IPS DF 4.7 (cell line): ENCODE data around the gene ZC3H7B.
"Not testable (repeated sequence)": the region's sequence is repeated elsewhere in the genome, so short reads cannot be mapped to it uniquely, and the experiment has no call there.

Experiments
- DNase-seq: peaks from one replicate; pipeline ENCODE4 v3.0.0-alpha.2; 2013; ENCODE audit warnings: low spot score; ENCODE audit errors: extremely low read depth

Gene ZC3H7B, protein sequence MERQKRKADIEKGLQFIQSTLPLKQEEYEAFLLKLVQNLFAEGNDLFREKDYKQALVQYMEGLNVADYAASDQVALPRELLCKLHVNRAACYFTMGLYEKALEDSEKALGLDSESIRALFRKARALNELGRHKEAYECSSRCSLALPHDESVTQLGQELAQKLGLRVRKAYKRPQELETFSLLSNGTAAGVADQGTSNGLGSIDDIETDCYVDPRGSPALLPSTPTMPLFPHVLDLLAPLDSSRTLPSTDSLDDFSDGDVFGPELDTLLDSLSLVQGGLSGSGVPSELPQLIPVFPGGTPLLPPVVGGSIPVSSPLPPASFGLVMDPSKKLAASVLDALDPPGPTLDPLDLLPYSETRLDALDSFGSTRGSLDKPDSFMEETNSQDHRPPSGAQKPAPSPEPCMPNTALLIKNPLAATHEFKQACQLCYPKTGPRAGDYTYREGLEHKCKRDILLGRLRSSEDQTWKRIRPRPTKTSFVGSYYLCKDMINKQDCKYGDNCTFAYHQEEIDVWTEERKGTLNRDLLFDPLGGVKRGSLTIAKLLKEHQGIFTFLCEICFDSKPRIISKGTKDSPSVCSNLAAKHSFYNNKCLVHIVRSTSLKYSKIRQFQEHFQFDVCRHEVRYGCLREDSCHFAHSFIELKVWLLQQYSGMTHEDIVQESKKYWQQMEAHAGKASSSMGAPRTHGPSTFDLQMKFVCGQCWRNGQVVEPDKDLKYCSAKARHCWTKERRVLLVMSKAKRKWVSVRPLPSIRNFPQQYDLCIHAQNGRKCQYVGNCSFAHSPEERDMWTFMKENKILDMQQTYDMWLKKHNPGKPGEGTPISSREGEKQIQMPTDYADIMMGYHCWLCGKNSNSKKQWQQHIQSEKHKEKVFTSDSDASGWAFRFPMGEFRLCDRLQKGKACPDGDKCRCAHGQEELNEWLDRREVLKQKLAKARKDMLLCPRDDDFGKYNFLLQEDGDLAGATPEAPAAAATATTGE

DNA sequence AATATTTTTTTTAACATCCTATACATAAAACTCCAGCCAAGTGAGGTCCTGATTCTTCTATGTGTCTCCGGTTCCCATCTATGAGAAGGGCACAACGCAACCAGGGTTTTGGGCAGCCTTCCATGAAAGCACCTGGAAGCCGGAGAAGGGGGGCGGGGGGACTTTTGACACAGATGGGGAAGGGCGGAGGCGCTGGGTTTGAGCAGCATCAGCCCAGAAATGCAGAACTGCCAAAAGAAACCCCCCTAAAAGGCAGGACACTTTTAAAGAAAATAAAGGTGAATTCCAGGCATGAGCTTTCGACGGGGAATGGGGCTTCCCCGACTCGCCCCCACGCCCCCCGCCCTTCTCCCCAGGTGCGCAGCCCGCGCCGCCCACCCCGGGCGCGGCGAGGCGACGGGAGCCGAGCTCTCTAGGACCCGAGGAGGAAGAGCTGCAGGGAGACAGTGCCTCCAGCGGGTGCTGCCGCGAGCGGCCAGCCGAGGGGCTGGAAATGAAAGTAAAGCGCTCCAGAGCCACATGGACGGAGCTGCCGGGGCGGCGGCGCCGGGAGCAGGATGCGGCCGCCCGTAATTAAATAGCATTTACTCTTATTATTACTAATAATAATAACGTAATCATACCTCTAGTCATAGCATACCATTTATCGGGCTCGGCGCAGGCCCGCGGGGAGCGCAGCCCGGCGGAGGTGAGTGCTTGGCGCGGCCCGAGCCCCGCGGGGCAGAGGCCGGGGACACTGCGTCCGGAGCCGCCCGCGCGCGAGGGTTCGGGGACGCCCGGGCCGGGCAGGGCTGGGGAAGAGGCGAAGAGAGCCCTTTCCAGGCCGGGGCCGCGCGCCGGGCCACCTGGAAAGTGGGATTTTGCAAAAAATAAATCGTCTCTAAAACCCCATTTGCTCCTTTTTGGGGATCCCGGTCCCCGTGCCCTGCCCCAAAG lies at the start of gene ZC3H7B:
Gene ZC3H7B, plus strand, starts transcription at position 441 of the 936 bp plus-strand sequence. CDS start 19,136 bp downstream, outside the sequence.
- DNase-seq, result no peak

DNA sequence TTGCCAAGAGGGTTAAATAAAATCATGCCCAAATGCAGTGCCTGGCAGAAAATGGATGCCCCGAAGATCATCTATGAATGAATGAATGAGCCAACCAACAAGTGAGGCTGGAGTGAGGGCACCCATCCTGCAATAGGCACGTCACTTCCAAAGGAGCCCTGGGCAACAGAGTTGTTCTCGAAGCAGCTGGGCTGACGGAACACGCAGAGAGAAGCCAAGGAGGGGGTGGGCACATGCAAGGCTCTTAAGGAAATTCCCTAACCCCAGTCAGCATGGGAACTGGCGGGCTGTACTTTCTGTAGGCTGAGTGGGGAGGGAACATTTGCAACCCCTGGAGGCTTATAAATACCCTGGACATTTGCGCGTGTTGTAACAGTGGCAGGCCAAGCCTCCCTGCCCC lies 49.0 kb upstream of the ZC3H7B start:
- DNase-seq, result no peak

DNA sequence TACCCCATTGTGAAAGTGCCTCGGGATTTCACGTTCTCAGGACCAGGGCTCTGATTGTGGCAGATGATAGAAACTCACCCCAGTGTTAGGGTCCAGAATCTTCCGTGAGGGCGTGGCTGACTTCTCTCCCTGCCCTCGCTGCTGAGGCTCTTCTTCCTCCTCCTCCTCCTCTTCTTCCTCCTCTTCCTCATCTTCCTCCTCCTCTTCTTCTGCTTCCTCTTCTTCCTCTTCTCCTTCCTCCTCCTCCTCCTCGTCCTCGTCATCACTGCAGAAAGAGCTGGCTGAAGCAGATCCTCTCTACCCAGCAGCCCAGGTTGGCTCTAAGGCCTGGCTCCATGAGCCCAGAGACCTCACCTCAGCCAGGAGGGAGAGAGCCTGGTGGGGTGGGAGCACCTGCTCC lies 47.1 kb upstream of the ZC3H7B start:
- DNase-seq, result no peak

DNA sequence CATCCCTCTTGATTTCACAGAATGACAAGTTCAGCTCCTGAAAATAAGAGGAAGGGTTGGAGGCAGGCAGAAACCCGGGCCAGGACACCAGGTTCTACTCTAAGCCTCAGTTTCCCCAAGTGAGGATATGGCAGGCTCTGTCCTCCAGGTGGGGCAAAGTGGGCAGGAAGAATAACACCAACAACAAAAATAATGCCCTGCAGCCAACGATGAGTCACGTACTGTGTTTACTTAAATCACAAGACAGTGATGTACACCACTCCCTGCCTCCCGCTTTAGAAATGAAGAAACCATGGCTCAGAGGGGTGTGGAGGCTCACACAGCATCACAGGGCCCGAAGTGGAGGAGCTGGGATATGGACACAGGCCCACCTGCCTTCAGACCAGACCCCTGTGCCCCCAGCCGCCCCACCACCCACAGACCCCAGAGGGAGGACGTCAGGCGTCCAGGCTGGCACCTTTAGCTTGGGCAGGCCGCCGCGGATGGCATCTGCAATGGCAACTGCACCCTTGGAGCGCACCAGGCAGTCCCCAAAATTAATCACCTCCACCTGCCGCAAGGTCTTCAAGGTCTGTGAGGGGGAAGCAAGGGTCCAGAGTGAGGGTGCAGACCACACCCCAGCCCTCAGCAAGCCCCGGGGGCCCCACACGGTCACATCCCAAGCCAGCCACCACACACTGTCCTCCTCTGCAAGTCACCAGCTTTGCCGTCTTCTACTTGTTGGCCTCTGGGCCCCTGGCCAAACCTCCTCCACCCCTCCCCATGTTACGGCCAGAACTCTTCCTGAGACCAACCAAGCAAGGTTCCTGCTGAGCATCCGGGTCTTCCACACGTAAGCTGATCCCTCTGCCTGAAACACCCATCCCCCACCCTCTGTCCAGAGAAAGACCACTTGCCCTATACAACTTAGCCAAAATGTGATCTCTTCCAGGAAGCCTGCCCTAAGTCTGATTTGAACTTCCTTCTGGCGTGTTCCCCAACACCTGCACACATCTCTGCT lies 44.8 kb upstream of the ZC3H7B start:
- no peak for DNase-seq

DNA sequence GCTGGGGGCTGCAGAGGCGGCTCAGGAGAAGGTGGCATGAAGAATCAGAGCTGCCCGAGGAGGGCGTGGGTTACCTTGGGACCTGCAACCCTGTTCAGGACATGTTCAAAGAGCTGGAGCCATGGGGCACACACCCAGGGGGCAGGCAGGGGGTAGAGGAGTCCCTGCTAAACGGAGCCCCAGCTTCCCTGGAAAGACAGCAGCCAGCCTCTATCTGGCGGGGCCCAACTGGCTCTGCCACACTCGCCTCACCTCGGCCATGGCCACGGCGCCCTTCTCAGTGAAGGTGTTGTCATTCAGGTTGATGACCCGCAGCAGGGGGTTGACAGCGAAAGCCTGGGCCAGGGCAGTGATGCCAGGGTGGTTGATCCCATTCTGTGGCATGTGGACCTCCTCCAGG lies 43.6 kb upstream of the ZC3H7B start:
- no peak for DNase-seq

DNA sequence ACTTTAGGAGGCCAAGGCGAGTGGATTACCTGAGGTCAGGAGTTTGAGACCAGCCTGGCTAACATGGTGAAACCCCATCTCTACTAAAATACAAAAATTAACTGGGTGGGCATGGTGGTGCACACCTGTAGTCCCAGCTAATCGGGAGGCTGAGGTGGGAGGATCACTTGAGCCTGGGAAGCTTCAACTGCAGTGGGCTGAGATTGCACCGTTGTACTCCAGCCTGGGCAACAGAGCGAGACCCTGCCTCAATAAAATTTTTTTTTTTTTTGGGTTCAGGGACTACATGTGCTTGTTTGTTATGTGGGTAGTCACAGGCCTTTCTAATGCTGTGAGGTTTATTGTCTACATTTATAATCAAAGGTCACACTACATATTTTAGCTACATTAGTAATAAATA lies 41.6 kb upstream of the ZC3H7B start:
- DNase-seq, result not testable (repeated sequence)

DNA sequence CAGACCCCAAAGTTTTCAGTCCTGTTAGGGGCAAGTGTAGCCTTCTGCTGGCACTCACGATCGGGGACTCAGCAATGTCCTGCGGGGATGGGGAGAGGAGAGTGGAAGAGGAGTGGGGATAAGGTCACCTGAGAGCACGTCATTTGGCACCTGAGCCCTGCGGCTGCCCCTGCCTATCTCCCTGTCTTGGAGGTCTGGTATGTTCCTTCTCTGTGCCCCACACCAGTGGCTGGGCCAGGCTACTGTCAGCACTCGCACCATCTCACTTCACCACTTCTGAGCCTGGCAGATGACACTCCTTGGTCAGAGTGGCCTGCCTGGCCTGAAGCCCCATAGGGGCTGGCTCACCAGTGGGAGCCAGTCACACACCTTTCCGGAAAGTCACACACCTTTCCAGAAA lies 40.5 kb upstream of the ZC3H7B start:
- no peak for DNase-seq

DNA sequence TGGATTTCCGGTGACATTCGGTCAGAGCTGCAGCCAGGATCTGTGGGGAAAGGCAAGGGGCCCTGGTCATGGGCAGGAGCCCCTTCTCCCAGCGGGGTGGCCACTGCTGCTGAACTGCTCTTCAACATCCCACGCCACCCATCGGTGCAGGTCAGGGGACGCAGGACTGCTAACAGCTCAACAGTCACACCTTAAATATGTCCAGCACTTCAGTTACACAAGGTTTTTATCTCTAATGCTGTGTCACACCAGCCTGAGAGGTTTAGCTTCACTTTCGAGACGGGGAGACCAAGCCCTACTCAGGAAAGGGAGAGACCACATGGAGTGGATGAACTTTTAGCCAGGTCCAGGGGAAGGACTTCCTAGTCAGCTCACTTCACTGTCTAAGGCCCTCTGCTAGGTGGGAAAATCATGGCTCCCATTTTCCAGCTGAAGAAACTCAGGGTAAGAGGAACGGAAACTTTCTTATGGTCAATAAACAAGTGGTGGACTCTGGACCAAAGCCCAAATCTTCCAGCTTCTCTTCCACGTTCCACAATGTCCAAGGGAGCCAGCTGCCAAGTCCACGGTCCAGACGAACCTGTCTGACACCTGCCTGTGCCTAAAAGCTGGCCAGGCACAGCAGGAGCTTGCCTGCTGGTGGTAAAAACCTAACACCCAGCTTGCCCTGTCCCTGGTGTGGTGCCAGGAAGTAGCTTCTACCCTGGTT lies 39.6 kb upstream of the ZC3H7B start:
- no peak for DNase-seq

DNA sequence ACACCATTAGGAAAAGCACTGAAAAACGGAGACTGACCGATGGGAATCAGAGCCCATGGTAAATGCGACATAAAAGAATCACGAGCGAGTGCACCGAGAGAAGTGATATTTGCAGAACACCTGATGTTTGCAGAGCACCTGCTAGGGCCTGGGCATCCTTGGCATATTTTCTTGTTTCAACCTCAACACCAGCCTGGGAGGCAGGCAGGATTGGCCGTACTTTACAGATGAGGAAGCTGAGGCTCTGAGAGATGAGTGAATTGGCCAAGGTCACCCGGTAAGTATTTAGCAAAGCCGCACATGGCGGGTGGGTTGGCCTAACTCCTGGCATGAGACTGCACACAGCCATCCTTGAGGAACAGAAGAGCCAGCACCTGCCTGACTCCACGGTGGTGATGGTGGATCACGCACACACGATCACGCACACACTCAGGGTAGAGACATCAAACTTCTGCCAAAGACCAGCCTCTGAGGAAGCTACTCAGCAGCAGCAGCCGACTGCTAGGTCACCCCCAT lies 39.0 kb upstream of the ZC3H7B start:
- no peak for DNase-seq

DNA sequence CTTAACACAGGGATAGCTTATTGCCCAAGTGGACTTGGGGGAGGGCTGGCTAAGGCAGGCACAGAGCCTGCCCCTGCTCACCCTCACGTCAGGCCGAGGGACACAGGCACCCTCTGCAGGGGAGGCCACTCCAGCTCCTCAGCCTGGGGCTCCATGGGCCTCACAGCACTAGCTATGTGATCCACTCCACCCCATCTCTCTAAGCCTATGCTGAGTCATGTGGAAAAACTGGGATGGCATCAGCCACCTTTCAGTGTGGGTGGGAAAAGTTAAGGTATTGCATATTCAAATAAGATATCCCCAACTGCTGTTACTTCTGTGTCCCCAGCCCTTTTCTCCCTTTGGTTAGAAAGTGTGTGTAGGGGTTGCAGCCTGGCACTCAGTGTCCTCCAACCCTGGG lies 37.6 kb upstream of the ZC3H7B start:
- DNase-seq, result no peak

DNA sequence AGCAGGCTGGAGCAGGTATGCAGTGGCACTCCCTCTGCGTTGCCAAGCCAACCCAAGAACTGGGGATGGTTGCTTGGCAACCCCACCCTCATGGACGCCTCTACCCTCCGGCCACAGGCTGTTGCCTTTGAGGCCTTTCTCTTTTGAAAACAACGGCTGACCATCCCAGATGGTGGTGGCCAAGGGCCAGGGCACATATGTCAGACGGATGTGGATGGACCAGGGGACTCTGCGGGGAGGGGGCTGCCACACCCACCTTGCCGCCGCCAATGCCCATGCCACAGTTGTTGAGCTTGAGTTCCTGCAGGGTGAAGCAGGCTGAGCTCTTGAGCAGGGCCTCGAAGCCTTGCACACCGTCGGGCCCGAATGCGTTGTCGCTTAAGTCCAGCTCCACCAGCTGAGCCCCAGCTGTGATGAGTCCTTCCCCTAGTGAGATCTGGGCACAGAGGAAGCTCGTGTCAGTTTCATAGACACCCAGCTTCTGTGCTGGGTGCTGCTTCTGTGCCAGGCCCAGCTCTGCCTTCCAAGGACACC lies 36.9 kb upstream of the ZC3H7B start:
- no peak for DNase-seq

DNA sequence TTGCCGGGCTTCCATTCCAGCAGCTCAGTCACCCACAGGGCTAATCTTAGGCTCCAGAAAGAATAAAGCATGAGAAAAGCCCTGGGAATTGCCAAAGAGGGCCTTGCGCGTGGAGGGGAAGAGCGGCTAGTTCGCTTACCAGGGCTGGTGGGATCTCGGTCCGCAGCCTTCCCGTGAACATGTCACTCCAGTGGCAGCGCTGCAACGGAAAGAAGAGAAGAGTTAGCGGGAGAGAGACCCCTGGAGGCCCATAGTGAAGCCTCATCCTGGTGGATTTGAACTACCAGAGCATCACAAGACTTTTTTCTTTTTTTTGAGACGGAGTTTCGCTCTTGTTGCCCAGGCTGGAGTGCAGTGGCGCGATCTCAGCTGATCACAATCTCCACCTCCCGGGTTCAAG lies 33.4 kb upstream of the ZC3H7B start:
- no peak for DNase-seq

DNA sequence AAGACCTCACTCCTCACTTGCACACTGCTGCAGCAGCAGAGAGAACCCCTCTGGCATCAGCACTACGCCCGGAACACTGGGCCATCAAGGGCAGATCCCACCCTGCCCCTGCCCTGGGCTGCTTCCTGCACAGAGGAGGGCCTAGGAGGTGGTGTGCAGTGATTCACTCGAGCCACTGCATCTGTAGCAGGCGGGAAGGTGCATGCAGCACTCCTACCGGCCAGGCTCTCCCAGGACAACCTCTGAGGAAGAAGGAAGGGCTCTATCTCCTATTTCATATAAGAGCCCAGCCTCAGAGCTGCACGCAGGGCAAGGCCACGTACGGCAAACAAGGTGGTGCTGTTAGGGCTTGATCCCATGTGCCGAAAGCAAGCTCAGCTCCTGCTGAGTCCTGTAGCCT lies 29.5 kb upstream of the ZC3H7B start:
- no peak for DNase-seq

DNA sequence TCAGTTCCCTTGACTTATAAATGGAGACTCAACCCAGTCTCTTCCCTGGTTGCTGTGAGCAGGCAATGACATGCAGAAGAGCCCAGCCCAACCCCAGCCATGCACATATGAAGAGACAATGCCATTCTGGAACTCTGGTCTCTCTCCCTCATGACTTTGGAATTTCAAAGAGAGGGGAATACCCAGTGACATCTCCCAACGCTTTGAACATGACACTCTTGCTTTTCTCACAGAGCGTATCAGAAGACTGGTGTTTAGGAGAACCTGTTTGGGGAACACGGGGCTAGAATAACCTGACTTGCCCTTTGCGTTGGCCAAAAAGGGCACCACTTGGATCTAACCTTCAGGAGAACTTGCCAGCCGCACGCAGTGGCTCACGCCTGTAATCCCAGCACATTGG lies 28.2 kb upstream of the ZC3H7B start:
- DNase-seq, result no peak

DNA sequence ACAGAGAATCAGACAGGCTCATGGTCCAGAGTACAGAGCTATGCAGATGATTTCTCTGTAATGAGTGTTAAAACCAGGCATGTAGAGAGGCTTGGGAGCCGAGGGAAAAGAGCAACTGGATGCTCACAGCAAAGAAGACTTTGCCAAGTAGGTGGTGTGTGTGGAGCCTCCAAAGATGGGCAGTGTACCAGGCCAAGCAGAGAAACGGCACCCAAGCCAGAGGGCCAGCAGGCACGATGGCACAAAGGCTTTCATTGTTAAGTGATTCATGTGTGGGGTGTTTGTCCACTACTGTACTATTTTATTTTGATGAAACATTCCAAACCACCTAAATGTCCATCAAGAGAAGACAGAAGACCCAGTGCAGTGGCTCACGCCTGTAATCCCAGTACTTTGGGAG lies 26.5 kb upstream of the ZC3H7B start:
- no peak for DNase-seq

DNA sequence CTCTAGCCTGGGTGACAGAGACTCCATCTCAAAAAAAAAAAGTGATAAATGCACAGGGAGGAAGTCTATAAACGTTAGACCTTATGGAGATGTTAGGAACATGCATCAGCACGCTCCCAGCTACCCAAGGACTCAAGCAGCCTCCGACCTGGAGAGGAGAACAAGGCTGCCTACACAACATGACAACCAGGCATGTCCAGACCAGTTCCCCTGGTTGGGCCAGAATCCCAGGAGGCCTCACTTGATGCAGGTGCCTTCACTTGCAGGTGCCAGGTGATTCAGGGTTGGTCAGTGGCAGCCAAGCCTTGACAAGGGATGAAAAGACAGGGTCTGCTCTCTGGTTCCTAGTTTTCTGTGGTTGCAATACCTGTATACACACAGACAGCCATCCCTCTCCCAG lies 21.3 kb upstream of the ZC3H7B start:
- no peak for DNase-seq

DNA sequence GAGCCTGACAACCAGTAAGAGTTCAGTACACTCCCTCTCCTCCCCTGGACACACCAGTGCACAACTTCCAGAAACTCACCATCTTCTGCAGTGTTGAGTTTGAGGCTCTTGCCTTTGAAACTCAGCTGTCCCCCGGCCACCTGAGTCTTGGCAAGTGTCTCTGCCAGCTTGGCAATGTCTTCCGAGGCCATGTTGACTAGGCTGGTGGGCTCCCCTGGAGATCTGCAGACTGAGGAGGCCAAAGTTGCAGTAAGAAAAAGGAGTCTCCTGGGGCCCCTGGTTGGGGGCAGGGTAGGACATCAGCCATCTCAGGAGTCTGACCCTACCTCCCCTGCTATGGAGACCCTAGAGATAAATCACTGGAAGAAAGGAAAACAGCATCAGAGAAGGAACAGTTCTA lies 20.5 kb upstream of the ZC3H7B start:
- no peak for DNase-seq

DNA sequence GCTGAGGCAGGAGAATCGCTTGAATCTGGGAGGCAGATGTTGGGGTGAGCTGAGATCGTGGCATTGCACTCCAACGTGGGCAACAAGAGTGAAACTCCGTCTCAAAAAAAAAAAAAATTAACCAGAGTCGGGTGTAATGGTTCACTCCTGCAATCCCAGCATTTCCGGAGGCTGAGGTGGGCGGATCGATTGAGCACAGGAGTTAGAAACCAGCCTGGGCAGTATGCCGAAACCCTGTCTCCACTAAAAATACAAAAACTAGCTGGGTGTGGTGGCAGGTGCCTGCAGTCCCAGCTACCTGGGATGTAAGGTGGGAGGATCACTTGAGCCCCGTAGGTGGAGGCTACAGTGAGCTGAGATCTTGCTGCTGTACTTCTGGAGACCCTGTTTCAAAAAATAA lies 16.9 kb upstream of the ZC3H7B start:
- no peak for DNase-seq

DNA sequence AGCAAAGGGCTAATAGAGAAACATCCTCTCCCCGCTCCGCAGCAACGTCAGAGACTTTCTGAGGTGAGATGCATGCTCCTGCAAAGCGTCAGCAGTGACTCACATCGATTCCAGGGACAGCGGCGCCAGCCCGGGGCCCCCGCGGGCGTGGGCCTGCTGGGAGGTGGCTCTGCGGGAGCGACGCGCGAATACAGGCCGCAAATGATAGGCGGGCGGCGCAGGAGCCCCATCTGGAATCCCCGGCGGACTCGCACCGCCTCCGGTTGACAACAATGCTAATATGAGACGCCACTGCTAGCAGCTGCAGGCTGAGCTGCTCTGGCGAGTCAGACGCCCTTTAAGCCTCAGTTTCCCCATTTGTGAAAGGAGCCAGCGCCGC lies 15.9 kb upstream of the ZC3H7B start:
- no peak for DNase-seq
